Activated naive CD4-positive, alpha-beta T cell treated with anti-CD3 and anti-CD28 coated beads, Interleukin-2, amount 10 ng/mL, durations not matched to agents 7 days and 5 days (primary cell): ENCODE measurements around the gene UGT1A7.
"Not testable (repeated sequence)": the region's sequence is repeated elsewhere in the genome, so short reads cannot be mapped to it uniquely, and the experiment has no call there.

Experiments used
- CTCF ChIA-PET: fragments of 350-600 bp; sonication (Branson Sonifier 250); formaldehyde crosslinking; loops from one replicate; lab custom pipeline; 2021; ENCODE audit warnings: antibody characterized with exemption; lab: Charles Lee
- DNase-seq: peaks from one replicate; pipeline ENCODE4 v3.0.0-alpha.2; 2020
- H3K27ac Mint-ChIP-seq: one replicate; pipeline ENCODE4 v1.8.0; 2021; ENCODE audit warnings: mild to moderate bottlenecking, moderate library complexity, mixed read lengths
- H3K27me3 Mint-ChIP-seq: one replicate; pipeline ENCODE4 v1.8.0; 2021; ENCODE audit warnings: mild to moderate bottlenecking, mixed read lengths
- H3K36me3 Mint-ChIP-seq: one replicate; pipeline ENCODE4 v1.8.0; 2021; ENCODE audit warnings: mixed read lengths
- H3K4me1 Mint-ChIP-seq: one replicate; pipeline ENCODE4 v1.8.0; 2021; ENCODE audit warnings: mixed read lengths
- H3K4me3 Mint-ChIP-seq: one replicate; pipeline ENCODE4 v1.8.0; 2021; ENCODE audit warnings: mild to moderate bottlenecking, moderate library complexity, mixed read lengths
- H3K9me3 Mint-ChIP-seq: one replicate; pipeline ENCODE4 v1.8.0; 2021; ENCODE audit warnings: mixed read lengths

UGT1A7 gene

DNA sequence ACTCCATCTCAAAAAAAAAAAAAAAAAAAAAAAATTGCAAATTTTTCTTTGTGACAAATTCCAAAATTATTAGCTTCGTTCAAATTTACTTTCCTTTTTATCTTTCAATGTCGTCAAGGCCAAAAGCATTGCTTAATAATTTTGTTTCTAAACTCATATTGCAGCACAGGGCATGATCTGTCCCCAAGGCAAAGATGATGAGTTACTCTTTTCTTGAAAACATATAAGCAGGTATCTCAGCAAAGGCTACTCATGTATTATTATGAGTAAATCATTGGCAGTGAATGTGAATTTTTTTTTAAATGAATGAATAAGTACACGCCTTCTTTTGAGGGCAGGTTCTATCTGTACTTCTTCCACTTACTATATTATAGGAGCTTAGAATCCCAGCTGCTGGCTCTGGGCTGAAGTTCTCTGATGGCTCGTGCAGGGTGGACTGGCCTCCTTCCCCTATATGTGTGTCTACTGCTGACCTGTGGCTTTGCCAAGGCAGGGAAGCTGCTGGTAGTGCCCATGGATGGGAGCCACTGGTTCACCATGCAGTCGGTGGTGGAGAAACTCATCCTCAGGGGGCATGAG is at the start of gene UGT1A7:
TSS of gene UGT1A7 (plus strand) at position 381 of the 579 bp plus-strand sequence. CDS start at position 418, 37 bp downstream.
- H3K27me3 Mint-ChIP-seq: peaks cover 5% of the 10 kb centered on the region
- H3K4me1 Mint-ChIP-seq: no peaks in the 10 kb centered on the region
- no peak for DNase-seq
- no peak within 1 kb of the TSS for H3K27ac Mint-ChIP-seq
- H3K36me3 Mint-ChIP-seq: no peaks in the 10 kb centered on the region
- H3K9me3 Mint-ChIP-seq: no peaks in the 10 kb centered on the region
- CTCF ChIA-PET: interaction anchor here (0.6 kb wide), 1 partner anchor 28 kb away, joined by 3 read pairs; no protein-coding TSS in a partner anchor
- H3K4me3 Mint-ChIP-seq: no peak within 1 kb of the TSS

DNA sequence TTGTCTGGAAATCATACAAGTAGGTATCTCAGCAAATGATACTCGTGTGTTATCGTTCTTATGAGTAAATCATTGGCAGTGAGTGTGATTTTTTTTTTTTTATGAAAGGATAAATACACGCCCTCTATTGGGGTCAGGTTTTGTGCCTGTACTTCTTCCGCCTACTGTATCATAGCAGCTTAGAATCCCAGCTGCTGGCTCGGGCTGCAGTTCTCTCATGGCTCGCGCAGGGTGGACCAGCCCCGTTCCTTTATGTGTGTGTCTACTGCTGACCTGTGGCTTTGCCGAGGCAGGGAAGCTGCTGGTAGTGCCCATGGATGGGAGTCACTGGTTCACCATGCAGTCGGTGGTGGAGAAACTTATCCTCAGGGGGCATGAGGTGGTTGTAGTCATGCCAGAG is 45.4 kb upstream of the UGT1A7 start, which contains the start of gene UGT1A10:
TSS of gene UGT1A10 (plus strand) at position 143 of the 400 bp plus-strand sequence. CDS start at position 218, 75 bp downstream.
- H3K27me3 Mint-ChIP-seq, H3K4me1 Mint-ChIP-seq, CTCF ChIA-PET, DNase-seq, H3K9me3 Mint-ChIP-seq, H3K36me3 Mint-ChIP-seq, H3K27ac Mint-ChIP-seq, H3K4me3 Mint-ChIP-seq: not testable (repeated sequence)

DNA sequence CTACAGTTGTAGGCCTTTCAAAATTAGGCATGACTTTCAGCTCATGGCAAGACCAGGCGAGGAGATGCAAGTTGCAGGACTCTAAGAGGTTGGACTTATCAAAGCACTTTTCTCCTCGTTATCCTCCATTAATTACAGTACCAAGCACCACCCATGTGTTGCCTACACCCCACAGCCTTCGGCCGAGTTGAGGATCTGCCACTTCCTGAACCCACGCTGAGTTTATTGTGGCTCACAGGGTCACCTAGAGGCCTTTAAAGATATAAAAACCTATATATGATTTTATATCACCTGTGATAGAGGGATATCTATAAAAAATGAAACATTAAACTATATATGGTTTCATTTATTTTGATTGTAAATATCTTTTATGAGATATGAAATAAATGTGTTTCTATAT is 42.9 kb upstream of the UGT1A7 start:
- CTCF ChIA-PET: no interaction called here
- Mint-ChIP-seq H3K36me3 (no peaks in the 10 kb centered on the region), H3K27ac (no peak overlapping the region), H3K4me1 (no peaks in the 10 kb centered on the region), H3K27me3 (peaks cover 8% of the 10 kb centered on the region), H3K9me3 (no peaks in the 10 kb centered on the region), H3K4me3 (no peak overlapping the region)
- no peak for DNase-seq

DNA sequence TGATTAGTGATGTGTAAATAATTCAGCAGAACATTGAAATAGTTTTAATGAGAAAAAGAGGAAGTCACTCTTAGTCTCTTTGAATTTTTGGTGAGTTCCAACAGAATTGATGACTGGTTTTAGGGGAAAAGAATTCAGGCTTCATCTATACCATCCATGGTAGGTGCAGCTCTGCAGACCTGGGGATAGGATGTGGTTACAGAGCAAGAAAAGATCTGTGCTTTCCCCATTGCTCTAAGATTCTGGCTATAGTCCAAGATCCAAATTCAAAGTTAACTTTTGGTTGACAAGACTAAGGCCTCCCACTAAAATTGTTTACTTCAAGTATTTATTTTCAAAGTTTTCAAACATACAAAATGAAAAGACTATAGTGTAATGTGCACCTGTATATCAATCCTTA is 41.8 kb upstream of the UGT1A7 start:
- no peaks in the 10 kb centered on the region for H3K36me3 Mint-ChIP-seq
- H3K27ac Mint-ChIP-seq: no peak overlapping the region
- no peak overlapping the region for H3K4me3 Mint-ChIP-seq
- H3K4me1 Mint-ChIP-seq: no peaks in the 10 kb centered on the region
- CTCF ChIA-PET: no interaction called here
- peaks cover 2% of the 10 kb centered on the region for H3K9me3 Mint-ChIP-seq
- peaks cover 8% of the 10 kb centered on the region for H3K27me3 Mint-ChIP-seq
- no peak for DNase-seq

DNA sequence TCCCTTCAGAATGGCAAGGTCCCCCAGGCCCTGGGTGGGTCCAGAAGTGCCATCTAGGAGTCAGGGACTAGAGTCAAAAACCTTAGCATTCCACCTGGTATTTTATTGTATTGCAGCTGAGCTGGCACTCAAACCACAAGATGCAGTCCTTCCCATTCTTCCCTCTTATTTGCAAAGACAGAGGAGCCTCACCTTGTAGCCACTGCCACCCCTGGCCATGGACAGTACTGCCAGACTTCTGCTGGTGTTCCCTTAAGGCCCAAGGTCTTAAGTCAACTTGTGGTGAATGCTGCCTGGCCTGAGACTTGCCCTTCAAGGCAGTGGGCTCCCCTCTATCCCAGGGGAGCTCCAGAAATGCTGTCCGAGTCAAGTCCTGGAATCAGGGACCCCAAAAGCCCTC is 38.6 kb upstream of the UGT1A7 start:
- no peaks in the 10 kb centered on the region for H3K36me3 Mint-ChIP-seq
- no peak overlapping the region for H3K27ac Mint-ChIP-seq
- H3K27me3 Mint-ChIP-seq: peaks cover 8% of the 10 kb centered on the region
- H3K4me3 Mint-ChIP-seq: no peak overlapping the region
- peaks cover 21% of the 10 kb centered on the region for H3K9me3 Mint-ChIP-seq
- no peaks in the 10 kb centered on the region for H3K4me1 Mint-ChIP-seq
- CTCF ChIA-PET: no interaction called here
- no peak for DNase-seq

DNA sequence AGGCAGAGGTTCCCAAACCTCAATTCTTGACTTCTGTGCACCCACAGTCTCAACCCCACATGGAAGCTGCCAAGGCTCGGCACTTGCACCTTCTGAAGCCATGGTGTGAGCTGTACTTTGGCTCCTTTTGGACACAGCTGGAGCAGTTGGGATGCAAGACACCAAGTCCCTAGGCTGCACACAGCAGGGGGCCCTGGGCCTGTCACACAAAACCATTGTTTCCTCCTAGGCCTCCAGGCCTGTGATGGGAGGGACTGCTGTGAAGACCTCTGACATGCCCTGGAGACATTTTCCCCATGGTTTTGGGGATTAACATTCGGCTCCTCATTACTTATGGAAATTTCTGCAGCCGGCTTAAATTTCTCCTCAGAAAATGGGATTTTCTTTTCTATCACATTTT is 35.7 kb upstream of the UGT1A7 start:
- DNase-seq, H3K27me3 Mint-ChIP-seq, H3K36me3 Mint-ChIP-seq, CTCF ChIA-PET, H3K27ac Mint-ChIP-seq, H3K4me3 Mint-ChIP-seq, H3K4me1 Mint-ChIP-seq: not testable (repeated sequence)
- peaks cover 21% of the 10 kb centered on the region for H3K9me3 Mint-ChIP-seq

DNA sequence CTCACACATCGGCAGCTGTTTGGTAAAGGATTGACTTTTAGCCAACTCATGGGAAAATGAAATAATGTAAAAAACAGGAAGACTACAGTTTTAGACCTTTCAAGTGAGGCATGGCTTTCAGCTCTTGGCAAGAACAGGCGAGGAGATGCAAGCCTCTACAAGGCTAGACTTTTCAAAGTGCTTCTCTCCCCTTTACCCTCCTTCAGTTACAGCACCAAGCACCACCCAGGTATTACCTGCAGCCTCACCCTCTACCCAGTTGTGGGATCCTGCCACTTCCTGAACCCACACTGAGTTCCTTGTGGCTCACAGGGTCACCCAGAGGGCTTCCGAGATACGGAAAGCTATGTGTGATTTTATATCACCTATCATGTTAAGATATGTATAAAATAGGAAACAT is 30.7 kb upstream of the UGT1A7 start:
- Mint-ChIP-seq H3K27ac (no peak overlapping the region), H3K27me3 (peaks cover 9% of the 10 kb centered on the region)
- CTCF ChIA-PET: no interaction called here

DNA sequence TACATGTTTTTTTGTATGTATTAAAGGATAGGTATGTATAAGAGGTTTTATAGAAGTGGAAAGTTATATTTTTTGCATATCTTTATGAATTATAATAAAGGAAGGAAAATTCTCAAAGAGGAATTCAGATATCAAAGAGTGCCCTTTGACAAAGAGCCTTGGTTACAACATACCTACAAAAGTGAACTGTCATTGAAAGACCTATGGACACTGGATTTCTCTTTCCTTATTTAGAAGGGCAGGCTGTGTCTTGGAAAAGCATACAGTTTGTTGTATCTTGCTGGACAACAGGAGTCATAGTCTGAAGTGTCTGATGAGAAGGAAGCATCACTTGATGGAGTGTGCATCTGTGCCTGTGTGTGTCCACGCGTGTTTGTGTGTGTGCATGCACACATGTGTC is 30.3 kb upstream of the UGT1A7 start:
- DNase-seq: no peak
- Mint-ChIP-seq H3K27me3 (peaks cover 9% of the 10 kb centered on the region), H3K4me1 (no peaks in the 10 kb centered on the region), H3K27ac (no peak overlapping the region), H3K4me3 (no peak overlapping the region), H3K36me3 (no peaks in the 10 kb centered on the region), H3K9me3 (peaks cover 9% of the 10 kb centered on the region)
- CTCF ChIA-PET: no interaction called here

More for the DNA sequence above, 30.7 kb upstream of the UGT1A7 start:
- Mint-ChIP-seq H3K36me3 (no peaks in the 10 kb centered on the region), H3K9me3 (peaks cover 11% of the 10 kb centered on the region), H3K4me1 (no peaks in the 10 kb centered on the region), H3K4me3 (no peak overlapping the region)
- no peak for DNase-seq

DNA sequence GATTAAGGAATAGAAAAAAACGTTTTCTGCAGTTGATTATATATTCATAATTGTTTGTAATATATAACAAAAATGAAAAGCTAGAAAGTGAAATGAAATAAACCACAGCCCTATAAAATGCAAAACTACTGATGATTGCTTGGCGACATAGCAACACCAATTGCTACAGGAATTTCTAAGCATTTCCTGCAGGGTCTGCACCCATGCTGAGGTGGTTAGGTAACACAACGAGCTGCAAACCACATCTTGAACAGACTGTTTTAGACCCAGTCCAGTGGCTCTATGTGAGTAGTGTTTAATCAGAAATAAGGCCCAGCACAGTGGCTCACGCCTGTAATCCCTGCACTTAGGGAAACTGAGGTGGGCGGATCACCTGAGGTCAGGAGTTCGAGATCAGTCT is 27.2 kb upstream of the UGT1A7 start:
- Mint-ChIP-seq H3K4me3 (no peak overlapping the region), H3K27me3 (peaks cover 20% of the 10 kb centered on the region), H3K27ac (no peak overlapping the region), H3K9me3 (no peaks in the 10 kb centered on the region), H3K4me1 (no peaks in the 10 kb centered on the region), H3K36me3 (no peaks in the 10 kb centered on the region)
- DNase-seq: no peak
- CTCF ChIA-PET: no interaction called here

DNA sequence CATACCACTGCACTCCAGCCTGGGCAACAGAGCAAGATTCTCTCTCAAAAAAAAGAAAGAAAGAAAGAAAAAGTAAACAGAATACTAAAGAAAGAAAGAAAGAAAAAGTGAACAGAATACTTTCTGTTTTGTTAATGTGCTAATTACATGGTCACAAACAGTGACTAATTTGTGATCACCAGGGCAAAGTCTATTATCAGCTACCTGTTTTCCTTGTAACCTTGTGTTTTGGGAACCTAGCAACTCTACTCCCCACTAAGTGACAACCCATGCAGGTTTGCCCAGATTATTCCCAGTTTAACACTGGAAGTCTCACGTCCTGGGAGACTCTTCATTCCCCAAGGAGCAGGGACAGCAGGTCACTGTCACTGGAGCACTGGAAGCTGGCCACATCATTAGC is 26.7 kb upstream of the UGT1A7 start:
- Mint-ChIP-seq H3K4me3 (no peak overlapping the region), H3K27ac (no peak overlapping the region), H3K4me1 (no peaks in the 10 kb centered on the region), H3K36me3 (no peaks in the 10 kb centered on the region), H3K9me3 (no peaks in the 10 kb centered on the region), H3K27me3 (peaks cover 21% of the 10 kb centered on the region)
- no peak for DNase-seq
- CTCF ChIA-PET: no interaction called here

DNA sequence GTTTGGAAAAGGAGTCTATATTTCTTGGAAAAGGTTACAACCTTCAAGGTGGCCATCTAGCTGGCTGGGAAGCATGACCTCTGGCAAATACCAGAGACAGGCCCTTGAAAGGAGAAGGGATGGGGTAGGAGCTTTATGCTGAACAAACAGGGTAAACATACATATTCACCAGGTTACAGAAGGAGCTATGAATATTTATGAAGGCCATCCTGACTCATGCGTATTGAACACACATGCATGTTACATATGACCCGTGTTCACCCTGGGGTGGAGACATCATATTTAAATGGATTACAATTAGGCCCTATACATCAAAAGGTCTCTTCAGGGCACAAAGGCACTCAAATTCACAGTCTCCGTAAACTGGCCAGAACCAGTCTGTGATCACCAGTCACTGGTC is 25.8 kb upstream of the UGT1A7 start:
- DNase-seq, CTCF ChIA-PET, H3K27ac Mint-ChIP-seq, H3K9me3 Mint-ChIP-seq, H3K36me3 Mint-ChIP-seq, H3K4me1 Mint-ChIP-seq, H3K4me3 Mint-ChIP-seq: not testable (repeated sequence)
- peaks cover 23% of the 10 kb centered on the region for H3K27me3 Mint-ChIP-seq

DNA sequence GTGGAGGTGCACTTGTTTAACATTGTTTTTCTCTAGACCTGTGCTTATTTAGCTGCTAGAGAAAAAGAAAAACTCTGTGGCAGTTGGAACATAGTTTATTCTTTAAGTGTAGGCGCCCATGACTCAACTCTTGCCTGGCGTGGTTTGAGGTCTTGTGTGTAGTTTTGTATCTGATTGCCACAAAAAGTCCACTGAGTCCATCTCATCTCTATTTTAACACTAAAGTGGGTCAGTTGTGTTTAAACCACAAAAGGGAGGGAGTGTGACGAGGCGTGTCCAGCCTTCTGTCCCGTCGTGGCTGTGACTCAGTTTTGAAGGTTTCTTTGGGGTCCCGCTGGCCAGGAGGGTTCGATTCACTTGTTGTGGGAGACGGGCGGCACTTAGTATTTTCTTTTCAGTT is 25.3 kb upstream of the UGT1A7 start:
- CTCF ChIA-PET: no interaction called here
- no peak overlapping the region for H3K27ac Mint-ChIP-seq
- no peaks in the 10 kb centered on the region for H3K4me1 Mint-ChIP-seq
- no peak for DNase-seq
- no peaks in the 10 kb centered on the region for H3K36me3 Mint-ChIP-seq
- H3K9me3 Mint-ChIP-seq: no peaks in the 10 kb centered on the region
- H3K27me3 Mint-ChIP-seq: peaks cover 25% of the 10 kb centered on the region
- no peak overlapping the region for H3K4me3 Mint-ChIP-seq

DNA sequence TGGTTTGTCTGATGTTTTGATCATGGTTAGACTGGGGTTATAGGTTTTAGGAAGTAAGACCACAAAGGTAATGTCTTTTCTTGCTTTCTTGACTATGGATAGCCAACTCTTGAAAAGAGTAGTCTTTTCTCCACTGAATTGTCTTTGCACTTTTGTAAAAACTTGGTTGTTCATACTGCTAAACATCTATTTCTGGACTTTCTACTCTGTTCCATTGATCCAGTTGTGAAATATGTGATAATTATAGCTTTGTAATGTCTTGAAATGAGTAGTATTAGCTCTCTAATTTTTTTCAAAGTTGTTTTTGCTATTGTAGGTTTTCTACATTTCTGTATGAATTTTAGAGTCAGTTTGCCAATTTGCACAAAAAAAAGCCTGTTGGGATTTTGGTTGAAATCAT is 23.1 kb upstream of the UGT1A7 start:
- peaks cover 31% of the 10 kb centered on the region for H3K27me3 Mint-ChIP-seq
- no peaks in the 10 kb centered on the region for H3K36me3 Mint-ChIP-seq
- H3K27ac Mint-ChIP-seq: no peak overlapping the region
- no peak for DNase-seq
- CTCF ChIA-PET: no interaction called here
- H3K4me1 Mint-ChIP-seq: no peaks in the 10 kb centered on the region
- no peak overlapping the region for H3K4me3 Mint-ChIP-seq
- H3K9me3 Mint-ChIP-seq: no peaks in the 10 kb centered on the region

DNA sequence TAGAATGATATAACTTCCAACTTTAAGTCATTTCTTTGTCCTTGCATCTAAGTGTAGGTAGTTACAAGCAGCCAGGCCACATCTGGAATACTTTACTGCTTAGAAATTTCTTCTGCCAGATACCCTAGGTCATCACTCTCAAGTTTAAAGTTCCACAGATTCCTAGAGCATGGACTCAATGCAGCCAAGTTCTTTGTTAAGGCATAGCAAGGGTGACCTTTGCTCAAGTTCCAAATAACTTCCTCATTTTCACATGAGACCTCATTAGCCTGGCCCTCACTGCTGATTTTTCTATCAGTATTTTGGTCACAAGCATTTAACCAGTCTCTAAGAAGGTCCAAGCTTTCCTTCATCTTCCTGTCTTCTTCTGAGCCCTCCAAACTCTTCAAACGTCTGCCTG is 17.8 kb upstream of the UGT1A7 start:
- Mint-ChIP-seq H3K27ac (no peak overlapping the region), H3K4me3 (no peak overlapping the region), H3K27me3 (peaks cover 30% of the 10 kb centered on the region), H3K36me3 (no peaks in the 10 kb centered on the region), H3K4me1 (no peaks in the 10 kb centered on the region), H3K9me3 (no peaks in the 10 kb centered on the region)
- CTCF ChIA-PET: no interaction called here
- DNase-seq: no peak

DNA sequence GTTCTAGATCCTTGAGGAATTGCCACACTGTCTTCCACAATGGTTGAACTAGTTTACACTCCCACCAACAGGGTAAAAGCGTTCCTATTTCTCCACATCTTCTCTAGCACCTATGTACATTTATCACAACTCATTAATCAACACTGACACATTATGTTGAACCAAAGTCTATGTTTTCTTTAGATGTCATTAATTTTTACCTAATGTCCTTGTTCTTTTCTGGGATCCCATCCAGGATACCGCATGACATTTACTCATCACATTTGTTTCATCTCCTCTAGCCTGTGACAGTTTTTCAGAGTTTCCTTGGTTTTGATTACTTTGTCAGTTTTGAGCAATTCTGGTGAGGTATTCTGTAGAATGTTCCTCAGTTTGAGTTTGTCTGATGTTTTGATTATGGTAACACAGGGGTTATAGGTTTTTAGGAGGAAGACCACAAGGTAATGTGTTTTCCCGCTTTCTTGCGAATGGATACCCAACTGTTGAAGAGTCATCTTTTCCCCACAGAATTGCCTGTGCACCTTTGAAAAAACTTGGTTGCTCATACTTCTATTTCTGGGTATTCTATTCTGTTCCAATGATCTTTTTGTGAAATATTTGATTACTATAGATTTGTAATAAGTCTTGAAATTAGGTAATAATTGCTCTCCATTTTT is 13.0 kb upstream of the UGT1A7 start:
- H3K4me1 Mint-ChIP-seq: no peaks in the 10 kb centered on the region
- CTCF ChIA-PET: no interaction called here
- peaks cover 16% of the 10 kb centered on the region for H3K27me3 Mint-ChIP-seq
- DNase-seq: no peak
- H3K4me3 Mint-ChIP-seq: no peak overlapping the region
- H3K27ac Mint-ChIP-seq: no peak overlapping the region
- no peaks in the 10 kb centered on the region for H3K9me3 Mint-ChIP-seq
- H3K36me3 Mint-ChIP-seq: no peaks in the 10 kb centered on the region
